Chondrocyte (in vitro differentiated cells): Measurements from ENCODE around the gene BCL11B. TPM values are rescaled to one million over a fixed set of nuclear protein-coding genes. Genes with fewer than 3 reads are reported as not detected.

Experiments
- DNase-seq: peaks from one replicate; pipeline ENCODE4 v3.0.0; 2021; ENCODE audit warnings: mixed read lengths, low spot score
- H3K27ac Mint-ChIP-seq: one replicate; pipeline ENCODE4 v1.8.0; 2021; ENCODE audit warnings: mild to moderate bottlenecking, moderate library complexity, mixed read lengths; ENCODE audit not compliant: unreplicated experiment
- H3K27me3 Mint-ChIP-seq: 2 replicates; pipeline ENCODE4 v1.8.0; 2021; ENCODE audit warnings: low read depth, mixed read lengths
- H3K36me3 Mint-ChIP-seq: 2 replicates; pipeline ENCODE4 v1.8.0; 2021; ENCODE audit warnings: low read depth, mixed read lengths
- H3K4me1 Mint-ChIP-seq: 2 replicates; pipeline ENCODE4 v1.8.0; 2021; ENCODE audit warnings: low read depth, mild to moderate bottlenecking, mixed read lengths
- H3K4me3 Mint-ChIP-seq: one replicate; pipeline ENCODE4 v1.8.0; 2021; ENCODE audit warnings: mild to moderate bottlenecking, moderate library complexity, mixed read lengths; ENCODE audit not compliant: unreplicated experiment
- H3K9me3 Mint-ChIP-seq: 2 replicates; pipeline ENCODE4 v1.8.0; 2021; ENCODE audit warnings: low read depth, mixed read lengths
- total RNA-seq: library from RNA; stranded (reverse); gene quantifications from 3 replicates; pipeline ENCODE4 v1.2.1, GENCODE V29; 2021
- TF ChIP-seq, protein P1 (sequence below): fragments of 200-600 bp; sonication (generic); IDR thresholded peaks from 2 replicates; pipeline ENCODE4 v1.5.0; 2021; ENCODE audit warnings: antibody characterized with exemption, mild to moderate bottlenecking, moderate library complexity

The BCL11B gene
- total RNA-seq, 1 donor from 2014 or later = 0.17 TPM

DNA sequence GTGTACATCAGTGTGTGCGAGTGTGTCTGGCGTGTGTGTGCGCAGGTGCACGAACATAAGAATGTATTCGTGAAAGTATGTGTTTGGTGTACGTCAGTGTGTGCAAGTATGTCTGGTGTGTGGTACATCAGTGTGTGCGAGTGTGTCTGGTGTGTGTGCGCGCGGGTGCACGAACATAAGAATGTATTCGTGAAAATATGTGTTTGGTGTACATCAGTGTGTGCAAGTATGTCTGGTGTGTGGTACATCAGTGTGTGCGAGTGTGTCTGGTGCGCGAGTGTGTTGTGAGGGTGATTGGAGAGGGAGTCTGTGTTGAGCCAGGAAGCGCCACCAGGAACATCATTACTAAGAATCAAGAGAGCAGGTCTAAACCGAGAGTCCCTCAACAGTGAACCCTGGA is 143.8 kb downstream of the BCL11B start:
- H3K36me3 Mint-ChIP-seq = no peaks in the 10 kb centered on the region
- H3K27ac Mint-ChIP-seq = no peak overlapping the region
- H3K4me3 Mint-ChIP-seq = no peak overlapping the region
- no peaks in the 10 kb centered on the region for H3K9me3 Mint-ChIP-seq
- TF ChIP-seq, protein P1, sequence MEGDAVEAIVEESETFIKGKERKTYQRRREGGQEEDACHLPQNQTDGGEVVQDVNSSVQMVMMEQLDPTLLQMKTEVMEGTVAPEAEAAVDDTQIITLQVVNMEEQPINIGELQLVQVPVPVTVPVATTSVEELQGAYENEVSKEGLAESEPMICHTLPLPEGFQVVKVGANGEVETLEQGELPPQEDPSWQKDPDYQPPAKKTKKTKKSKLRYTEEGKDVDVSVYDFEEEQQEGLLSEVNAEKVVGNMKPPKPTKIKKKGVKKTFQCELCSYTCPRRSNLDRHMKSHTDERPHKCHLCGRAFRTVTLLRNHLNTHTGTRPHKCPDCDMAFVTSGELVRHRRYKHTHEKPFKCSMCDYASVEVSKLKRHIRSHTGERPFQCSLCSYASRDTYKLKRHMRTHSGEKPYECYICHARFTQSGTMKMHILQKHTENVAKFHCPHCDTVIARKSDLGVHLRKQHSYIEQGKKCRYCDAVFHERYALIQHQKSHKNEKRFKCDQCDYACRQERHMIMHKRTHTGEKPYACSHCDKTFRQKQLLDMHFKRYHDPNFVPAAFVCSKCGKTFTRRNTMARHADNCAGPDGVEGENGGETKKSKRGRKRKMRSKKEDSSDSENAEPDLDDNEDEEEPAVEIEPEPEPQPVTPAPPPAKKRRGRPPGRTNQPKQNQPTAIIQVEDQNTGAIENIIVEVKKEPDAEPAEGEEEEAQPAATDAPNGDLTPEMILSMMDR = no peak
- no peak for DNase-seq
- peaks cover 12% of the 10 kb centered on the region for H3K27me3 Mint-ChIP-seq
- peaks cover 21% of the 10 kb centered on the region for H3K4me1 Mint-ChIP-seq

DNA sequence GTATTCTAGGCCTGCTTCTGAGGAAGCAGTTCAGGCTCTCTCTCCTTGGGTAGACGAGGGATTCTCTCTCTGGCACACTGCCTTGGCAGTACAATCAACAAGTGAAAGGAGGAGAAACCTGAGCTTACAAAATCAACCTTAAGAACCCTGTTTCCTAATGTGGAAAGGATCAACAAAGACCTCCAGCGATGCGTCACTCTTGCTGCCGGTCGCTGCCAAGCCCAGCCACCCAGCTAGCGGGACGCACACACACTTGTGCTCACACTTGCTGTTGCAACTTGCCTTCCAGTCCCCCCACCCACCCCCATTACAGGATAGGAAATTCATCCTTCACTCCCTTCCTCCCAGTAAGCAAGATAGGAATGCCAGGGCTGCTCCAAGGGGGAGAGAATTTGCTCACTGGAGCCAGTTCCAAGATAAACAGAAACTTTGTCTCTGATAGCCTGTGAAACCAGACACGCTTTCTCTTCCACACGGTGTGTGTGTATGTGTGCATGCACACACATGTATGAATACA is 144.3 kb downstream of the BCL11B start:
- peaks cover 10% of the 10 kb centered on the region for H3K27me3 Mint-ChIP-seq
- no peak for DNase-seq
- no peaks in the 10 kb centered on the region for H3K9me3 Mint-ChIP-seq
- TF ChIP-seq, protein P1 = no peak
- H3K4me3 Mint-ChIP-seq = no peak overlapping the region
- H3K4me1 Mint-ChIP-seq = peaks cover 19% of the 10 kb centered on the region
- H3K27ac Mint-ChIP-seq = peak overlapping the region; percentile 15
- no peaks in the 10 kb centered on the region for H3K36me3 Mint-ChIP-seq

DNA sequence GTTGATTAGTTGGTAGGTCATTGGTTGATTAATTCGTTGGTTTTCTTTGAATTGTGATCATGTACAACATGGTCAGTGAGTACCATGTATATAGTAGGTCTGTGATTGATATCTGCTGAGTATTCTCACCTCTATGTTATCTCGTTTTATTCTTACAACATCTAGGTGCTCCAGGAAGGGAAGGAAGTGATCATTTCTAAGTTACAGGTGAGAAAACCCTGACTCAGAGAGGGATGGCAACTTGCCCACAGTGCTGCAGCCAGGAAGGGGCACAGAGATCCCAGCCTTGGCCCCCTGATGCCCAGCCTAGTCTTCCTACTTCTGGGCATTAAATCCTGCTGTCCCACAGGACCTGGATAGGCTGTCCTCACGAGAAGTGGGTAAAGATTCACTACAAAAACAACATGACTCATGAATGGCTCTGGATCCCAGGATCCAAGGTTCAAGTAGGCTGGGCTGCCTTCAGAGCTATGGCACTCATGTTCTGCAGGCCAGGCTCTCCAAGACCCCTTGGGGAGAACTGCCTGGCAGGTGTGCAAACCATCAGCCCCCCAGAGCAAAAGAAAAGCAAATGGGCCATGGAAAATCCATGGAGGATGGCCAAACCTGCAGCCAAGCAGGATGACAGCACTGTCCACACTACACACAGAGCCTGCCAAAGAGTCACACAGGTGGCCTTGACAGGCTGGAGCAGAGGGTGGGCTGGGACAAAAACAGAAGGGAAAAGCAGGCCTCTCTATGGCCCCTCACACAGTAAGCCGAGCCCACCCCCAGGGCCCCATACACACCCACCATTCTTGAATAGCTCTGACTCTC is 146.2 kb downstream of the BCL11B start:
- peaks cover 23% of the 10 kb centered on the region for H3K4me1 Mint-ChIP-seq
- no peaks in the 10 kb centered on the region for H3K36me3 Mint-ChIP-seq
- TF ChIP-seq, protein P1 = no peak
- no peak overlapping the region for H3K4me3 Mint-ChIP-seq
- no peaks in the 10 kb centered on the region for H3K9me3 Mint-ChIP-seq
- no peak for DNase-seq
- H3K27ac Mint-ChIP-seq = no peak overlapping the region
- peaks cover 17% of the 10 kb centered on the region for H3K27me3 Mint-ChIP-seq

DNA sequence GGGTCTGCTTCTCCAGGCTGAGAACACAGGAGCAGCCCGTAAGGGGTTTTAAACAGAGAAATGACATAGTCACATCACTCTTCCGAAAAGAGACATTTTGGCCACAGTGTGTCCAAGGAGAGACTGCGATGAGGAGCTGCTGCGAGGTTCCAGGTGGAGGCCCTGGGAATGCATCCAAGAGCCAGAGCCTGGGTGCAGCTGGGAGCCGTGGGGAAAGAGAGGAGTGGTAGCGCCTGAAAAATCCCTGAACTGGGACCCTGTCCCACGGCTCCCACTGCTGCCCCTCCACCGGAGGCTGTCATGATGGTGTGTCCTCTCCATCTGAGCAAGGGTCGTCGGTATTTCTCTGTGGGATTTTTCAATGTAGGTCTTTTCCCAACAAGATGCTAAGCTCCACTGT is 146.9 kb downstream of the BCL11B start:
- peaks cover 23% of the 10 kb centered on the region for H3K4me1 Mint-ChIP-seq
- TF ChIP-seq, protein P1 = no peak
- no peaks in the 10 kb centered on the region for H3K9me3 Mint-ChIP-seq
- H3K27me3 Mint-ChIP-seq = peaks cover 22% of the 10 kb centered on the region
- H3K4me3 Mint-ChIP-seq = no peak overlapping the region
- H3K36me3 Mint-ChIP-seq = no peaks in the 10 kb centered on the region
- no peak overlapping the region for H3K27ac Mint-ChIP-seq
- DNase-seq = no peak

DNA sequence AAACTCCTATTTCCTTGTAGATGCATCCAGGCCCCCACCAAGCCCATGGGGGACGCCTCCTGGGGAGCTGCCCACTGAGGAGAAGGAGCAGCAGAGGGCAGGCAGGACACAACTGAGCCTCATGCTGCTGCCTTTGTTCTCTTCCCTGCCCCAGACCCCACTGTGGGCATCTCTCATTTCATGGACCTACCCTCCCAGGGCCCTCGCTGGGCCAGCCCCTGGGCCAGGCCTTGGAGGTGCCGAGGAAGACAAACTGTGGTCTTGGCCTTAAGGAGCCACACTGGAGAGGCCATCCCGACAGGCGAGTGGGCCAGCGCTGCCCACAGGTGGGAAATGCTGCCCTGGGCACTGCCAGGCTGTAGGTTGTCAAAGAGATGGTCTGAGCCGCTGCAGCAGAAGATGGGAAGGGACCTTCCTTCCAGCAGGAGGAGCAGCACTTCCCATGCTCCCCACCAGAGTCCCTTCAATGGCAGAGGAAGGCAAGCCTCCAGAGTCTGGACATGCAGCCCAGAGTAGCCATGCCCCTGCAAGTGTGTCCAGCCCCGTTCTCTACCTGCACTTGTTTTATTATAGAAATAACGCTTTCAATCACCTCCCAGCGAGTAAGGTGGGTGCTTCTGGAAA is 147.4 kb downstream of the BCL11B start:
- Mint-ChIP-seq H3K9me3 (no peaks in the 10 kb centered on the region), H3K27me3 (peaks cover 22% of the 10 kb centered on the region), H3K4me1 (peaks cover 23% of the 10 kb centered on the region), H3K27ac (no peak overlapping the region), H3K36me3 (no peaks in the 10 kb centered on the region), H3K4me3 (no peak overlapping the region)
- no peak for DNase-seq
- TF ChIP-seq, protein P1 = peak; percentile 14
